ENCODE measurements around the gene ADAMTS6.

ADAMTS6 gene

DNA sequence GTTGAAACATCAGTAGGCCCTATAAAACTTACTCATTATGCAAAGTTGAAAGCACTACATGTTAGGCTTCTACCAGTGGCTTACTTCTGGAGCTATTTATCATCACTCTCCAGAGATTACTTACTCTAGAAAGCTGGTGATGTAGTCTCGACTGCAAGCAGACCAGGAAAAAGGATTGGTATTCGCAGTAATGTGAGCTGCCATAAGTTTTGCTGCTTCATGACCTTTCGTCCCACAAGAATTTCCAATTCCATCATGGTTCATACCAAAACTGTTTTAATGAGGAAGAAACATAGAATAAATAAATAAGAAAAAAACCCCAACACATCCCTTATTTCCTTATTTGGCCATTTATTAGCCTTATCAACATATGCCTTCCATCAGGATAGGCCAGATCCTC is 181.9 kb downstream of the ADAMTS6 start:
- Histone ChIP-seq H2AK5ac (ENCODE audit: low read depth, low read length) (no peak overlapping the region), H3K79me1 (ENCODE audit: low read depth, low read length) (no peaks in the 10 kb centered on the region), H3K18ac (ENCODE audit: low read length) (no peak overlapping the region), H2BK5ac (ENCODE audit: low read length) (no peak overlapping the region), H3K27ac (replicated peaks; ENCODE audit: low read length) (no peak overlapping the region), H3K4me3 (ENCODE audit: low read length in 2 of 2) (no peak overlapping the region), H3K23ac (ENCODE audit: low read depth, low read length, poor library complexity) (no peak overlapping the region), H4K91ac (ENCODE audit: low read depth, low read length, poor library complexity) (no peak overlapping the region), H3K9me3 (replicated peaks in 1 of 2; ENCODE audit: control insufficient read depth in 2 of 2, insufficient read depth in 1 of 2, low read depth in 1 of 2, low read length in 2 of 2) (no peaks in the 10 kb centered on the region), H3K4me2 (ENCODE audit: insufficient read depth, low read length, poor library complexity, severe bottlenecking) (no peak overlapping the region), H2AFZ (ENCODE audit: low read length) (no peak overlapping the region), H2BK120ac (ENCODE audit: low read depth, low read length) (no peak overlapping the region), H3K4ac (ENCODE audit: low read length) (no peak overlapping the region), H4K8ac (ENCODE audit: low read depth, low read length) (no peak overlapping the region), H2BK12ac (ENCODE audit: low read length) (no peak overlapping the region), H2BK15ac (ENCODE audit: low read length) (no peak overlapping the region), H3K36me3 (replicated peaks in 1 of 2; ENCODE audit: control insufficient read depth in 2 of 2, insufficient read depth in 2 of 2, low read length in 2 of 2) (no peaks in the 10 kb centered on the region), H3K4me1 (ENCODE audit: control insufficient read depth in 2 of 2, insufficient read depth in 1 of 2, low read depth in 1 of 2, low read length in 2 of 2) (no peaks in the 10 kb centered on the region), H3K27me3 (ENCODE audit: control insufficient read depth in 3 of 3, insufficient read depth in 3 of 3, low read depth in 1 of 3, low read length in 3 of 3) (no peaks in the 10 kb centered on the region), H3K9ac (ENCODE audit: low read depth, low read length, poor library complexity) (no peak overlapping the region), H3K14ac (ENCODE audit: low read length) (no peak overlapping the region)
- no peak for DNase-seq (ENCODE audit: low spot score)
- no CpG with 5 or more reads among the region's 3 CpGs for WGBS, 2 donors (ENCODE audit: extremely low coverage in 2 of 2, insufficient read length in 2 of 2, insufficient replicate concordance in 1 of 2)

DNA sequence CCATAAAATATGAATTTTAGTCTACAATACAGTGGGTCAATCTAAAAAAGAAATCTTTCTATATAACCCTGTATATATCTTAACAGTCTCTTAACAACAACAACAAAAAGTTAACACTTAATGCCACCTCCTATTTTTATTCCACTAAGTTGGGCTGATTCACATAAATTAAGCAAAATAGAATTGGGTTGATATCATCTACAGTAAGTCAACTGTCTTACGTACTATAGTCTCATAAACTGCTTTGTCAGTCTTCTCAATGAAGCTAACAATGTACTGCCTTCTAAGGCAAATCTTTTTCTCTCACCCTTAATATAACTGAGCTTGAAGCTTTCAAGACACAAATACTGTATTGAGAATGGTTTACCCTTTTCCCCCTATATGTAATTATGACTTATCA is 185.7 kb downstream of the ADAMTS6 start:
- Histone ChIP-seq H3K4me1 (ENCODE audit: control insufficient read depth in 2 of 2, insufficient read depth in 1 of 2, low read depth in 1 of 2, low read length in 2 of 2) (no peaks in the 10 kb centered on the region), H3K4me2 (ENCODE audit: insufficient read depth, low read length, poor library complexity, severe bottlenecking) (no peak overlapping the region), H3K36me3 (replicated peaks in 1 of 2; ENCODE audit: control insufficient read depth in 2 of 2, insufficient read depth in 2 of 2, low read length in 2 of 2) (no peaks in the 10 kb centered on the region), H3K79me1 (ENCODE audit: low read depth, low read length) (no peaks in the 10 kb centered on the region), H3K9me3 (replicated peaks in 1 of 2; ENCODE audit: control insufficient read depth in 2 of 2, insufficient read depth in 1 of 2, low read depth in 1 of 2, low read length in 2 of 2) (no peaks in the 10 kb centered on the region), H2BK5ac (ENCODE audit: low read length) (no peak overlapping the region), H3K23ac (ENCODE audit: low read depth, low read length, poor library complexity) (no peak overlapping the region), H3K4ac (ENCODE audit: low read length) (no peak overlapping the region), H2BK120ac (ENCODE audit: low read depth, low read length) (no peak overlapping the region), H3K27ac (replicated peaks; ENCODE audit: low read length) (no peak overlapping the region), H3K27me3 (ENCODE audit: control insufficient read depth in 3 of 3, insufficient read depth in 3 of 3, low read depth in 1 of 3, low read length in 3 of 3) (no peaks in the 10 kb centered on the region), H2BK12ac (ENCODE audit: low read length) (no peak overlapping the region), H3K14ac (ENCODE audit: low read length) (no peak overlapping the region), H4K91ac (ENCODE audit: low read depth, low read length, poor library complexity) (no peak overlapping the region), H2AK5ac (ENCODE audit: low read depth, low read length) (no peak overlapping the region), H3K9ac (ENCODE audit: low read depth, low read length, poor library complexity) (no peak overlapping the region), H3K4me3 (ENCODE audit: low read length in 2 of 2) (no peak overlapping the region), H3K18ac (ENCODE audit: low read length) (no peak overlapping the region), H2BK15ac (ENCODE audit: low read length) (no peak overlapping the region), H4K8ac (ENCODE audit: low read depth, low read length) (no peak overlapping the region), H2AFZ (ENCODE audit: low read length) (no peak overlapping the region)
- no CpG with 5 or more reads among the region's 1 CpG for WGBS, 2 donors (ENCODE audit: extremely low coverage in 2 of 2, insufficient read length in 2 of 2, insufficient replicate concordance in 1 of 2)
- DNase-seq (ENCODE audit: low spot score): no peak

DNA sequence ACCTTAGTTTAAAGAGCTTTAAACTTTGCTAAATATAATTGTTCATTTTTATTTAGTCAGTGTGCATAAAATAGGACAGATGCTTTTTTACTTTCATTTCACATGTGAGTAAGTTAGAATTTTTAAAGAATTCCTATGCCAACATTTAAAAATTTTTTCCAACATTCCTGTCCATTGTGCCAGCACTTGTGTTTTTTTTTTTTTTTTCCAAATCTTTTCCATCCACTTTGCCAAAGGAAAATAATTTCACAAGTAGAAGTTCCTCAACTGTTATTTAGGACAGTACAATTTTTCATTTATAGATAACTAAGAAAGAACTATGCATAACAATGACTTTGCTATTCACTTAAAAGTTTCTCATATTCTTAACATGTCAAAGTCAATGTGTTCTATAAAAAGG is 189.5 kb downstream of the ADAMTS6 start:
- H3K4me3 ChIP-seq (ENCODE audit: low read length in 2 of 2): no peak overlapping the region
- no peaks in the 10 kb centered on the region for H3K79me1 ChIP-seq (ENCODE audit: low read depth, low read length)
- no peaks in the 10 kb centered on the region for H3K4me1 ChIP-seq (ENCODE audit: control insufficient read depth in 2 of 2, insufficient read depth in 1 of 2, low read depth in 1 of 2, low read length in 2 of 2)
- no peak overlapping the region for H2BK120ac ChIP-seq (ENCODE audit: low read depth, low read length)
- H4K8ac ChIP-seq (ENCODE audit: low read depth, low read length): no peak overlapping the region
- no peaks in the 10 kb centered on the region for H3K27me3 ChIP-seq (ENCODE audit: control insufficient read depth in 3 of 3, insufficient read depth in 3 of 3, low read depth in 1 of 3, low read length in 3 of 3)
- no peak overlapping the region for H2BK15ac ChIP-seq (ENCODE audit: low read length)
- no peak overlapping the region for H3K4ac ChIP-seq (ENCODE audit: low read length)
- no peak overlapping the region for H3K14ac ChIP-seq (ENCODE audit: low read length)
- H3K4me2 ChIP-seq (ENCODE audit: insufficient read depth, low read length, poor library complexity, severe bottlenecking): no peak overlapping the region
- no peak overlapping the region for H2AFZ ChIP-seq (ENCODE audit: low read length)
- no peak overlapping the region for H2BK12ac ChIP-seq (ENCODE audit: low read length)
- no peak for DNase-seq (ENCODE audit: low spot score)
- H3K18ac ChIP-seq (ENCODE audit: low read length): no peak overlapping the region
- no peaks in the 10 kb centered on the region for H3K9me3 ChIP-seq (replicated peaks in 1 of 2; ENCODE audit: control insufficient read depth in 2 of 2, insufficient read depth in 1 of 2, low read depth in 1 of 2, low read length in 2 of 2)
- no peak overlapping the region for H2BK5ac ChIP-seq (ENCODE audit: low read length)
- no peaks in the 10 kb centered on the region for H3K36me3 ChIP-seq (replicated peaks in 1 of 2; ENCODE audit: control insufficient read depth in 2 of 2, insufficient read depth in 2 of 2, low read length in 2 of 2)
- no peak overlapping the region for H4K91ac ChIP-seq (ENCODE audit: low read depth, low read length, poor library complexity)
- H2AK5ac ChIP-seq (ENCODE audit: low read depth, low read length): no peak overlapping the region
- no peak overlapping the region for H3K23ac ChIP-seq (ENCODE audit: low read depth, low read length, poor library complexity)
- no peak overlapping the region for H3K27ac ChIP-seq (replicated peaks; ENCODE audit: low read length)
- H3K9ac ChIP-seq (ENCODE audit: low read depth, low read length, poor library complexity): no peak overlapping the region

DNA sequence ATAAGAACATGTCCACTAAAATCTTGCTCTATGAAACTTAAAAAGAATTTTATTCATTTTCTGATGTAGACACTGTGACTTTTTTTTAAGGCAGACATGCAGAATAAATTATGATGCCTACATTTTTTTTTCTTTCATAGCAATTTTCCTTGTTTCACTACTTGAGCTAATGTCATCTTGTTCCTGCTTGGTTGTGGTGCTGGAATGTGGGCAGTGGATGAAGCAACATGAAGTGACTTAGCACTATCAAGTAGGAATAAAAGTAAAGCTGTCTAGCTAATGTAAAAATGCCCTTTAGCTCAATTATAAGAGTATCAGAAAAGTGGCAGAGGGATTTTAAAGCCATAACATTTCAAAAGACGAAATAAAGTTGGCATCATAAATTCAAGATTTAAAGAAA is 191.0 kb downstream of the ADAMTS6 start:
- no peak for DNase-seq (ENCODE audit: low spot score)
- no peak overlapping the region for H3K9ac ChIP-seq (ENCODE audit: low read depth, low read length, poor library complexity)
- H3K4me2 ChIP-seq (ENCODE audit: insufficient read depth, low read length, poor library complexity, severe bottlenecking): no peak overlapping the region
- H2BK15ac ChIP-seq (ENCODE audit: low read length): no peak overlapping the region
- H2AFZ ChIP-seq (ENCODE audit: low read length): no peak overlapping the region
- no peak overlapping the region for H3K27ac ChIP-seq (replicated peaks; ENCODE audit: low read length)
- no peak overlapping the region for H3K4ac ChIP-seq (ENCODE audit: low read length)
- no CpG with 5 or more reads among the region's 1 CpG for WGBS, 2 donors (ENCODE audit: extremely low coverage in 2 of 2, insufficient read length in 2 of 2, insufficient replicate concordance in 1 of 2)
- H3K23ac ChIP-seq (ENCODE audit: low read depth, low read length, poor library complexity): no peak overlapping the region
- no peak overlapping the region for H2AK5ac ChIP-seq (ENCODE audit: low read depth, low read length)
- H3K14ac ChIP-seq (ENCODE audit: low read length): no peak overlapping the region
- no peak overlapping the region for H4K91ac ChIP-seq (ENCODE audit: low read depth, low read length, poor library complexity)
- H3K36me3 ChIP-seq (replicated peaks in 1 of 2; ENCODE audit: control insufficient read depth in 2 of 2, insufficient read depth in 2 of 2, low read length in 2 of 2): no peaks in the 10 kb centered on the region
- no peak overlapping the region for H3K18ac ChIP-seq (ENCODE audit: low read length)
- H2BK5ac ChIP-seq (ENCODE audit: low read length): no peak overlapping the region
- no peak overlapping the region for H2BK120ac ChIP-seq (ENCODE audit: low read depth, low read length)
- H3K9me3 ChIP-seq (replicated peaks in 1 of 2; ENCODE audit: control insufficient read depth in 2 of 2, insufficient read depth in 1 of 2, low read depth in 1 of 2, low read length in 2 of 2): no peaks in the 10 kb centered on the region
- H3K27me3 ChIP-seq (ENCODE audit: control insufficient read depth in 3 of 3, insufficient read depth in 3 of 3, low read depth in 1 of 3, low read length in 3 of 3): no peaks in the 10 kb centered on the region
- no peak overlapping the region for H4K8ac ChIP-seq (ENCODE audit: low read depth, low read length)
- no peak overlapping the region for H2BK12ac ChIP-seq (ENCODE audit: low read length)
- H3K79me1 ChIP-seq (ENCODE audit: low read depth, low read length): no peaks in the 10 kb centered on the region
- no peaks in the 10 kb centered on the region for H3K4me1 ChIP-seq (ENCODE audit: control insufficient read depth in 2 of 2, insufficient read depth in 1 of 2, low read depth in 1 of 2, low read length in 2 of 2)
- no peak overlapping the region for H3K4me3 ChIP-seq (ENCODE audit: low read length in 2 of 2)
